PC-9 (cell line): Measurements from ENCODE around the gene SOCS7.

Source experiments
- CTCF ChIP-seq: fragments of 200-600 bp; sonication (generic); conservative IDR thresholded peaks from 2 replicates; pipeline ENCODE4 v1.6.1; 2017; ENCODE audit warnings: mixed run types, antibody characterized with exemption, mild to moderate bottlenecking, moderate library complexity
- EZH2 ChIP-seq: fragments of 200-600 bp; sonication (generic); IDR thresholded peaks from 2 replicates; pipeline ENCODE4 v1.8.0; 2017; ENCODE audit warnings: antibody characterized with exemption, low read depth

GRCh38 chr17:38429476-38430100 lies 77.9 kb downstream of the SOCS7 start:
- TF ChIP-seq CTCF (no peak), EZH2 (no peak)
